Erythroblast (primary cell): ENCODE measurements around the gene CDCA5.

Experiments used
- GATA1 ChIP-seq: IDR thresholded peaks from 2 replicates; pipeline ENCODE4 v1.6.1; 2011; ENCODE audit warnings: low read depth, mild to moderate bottlenecking, control low read depth, low read length, moderate library complexity
- POLR2A ChIP-seq: IDR thresholded peaks from 2 replicates; pipeline ENCODE4 v1.6.1; 2011; ENCODE audit warnings: mild to moderate bottlenecking, low read length

GRCh38 chr11:65107078-65107477 lies 23.2 kb upstream of the CDCA5 start:
- TF ChIP-seq POLR2A, result no peak
- TF ChIP-seq GATA1, result no peak
